ENCODE measurements around the gene RNPEPL1.

DNA sequence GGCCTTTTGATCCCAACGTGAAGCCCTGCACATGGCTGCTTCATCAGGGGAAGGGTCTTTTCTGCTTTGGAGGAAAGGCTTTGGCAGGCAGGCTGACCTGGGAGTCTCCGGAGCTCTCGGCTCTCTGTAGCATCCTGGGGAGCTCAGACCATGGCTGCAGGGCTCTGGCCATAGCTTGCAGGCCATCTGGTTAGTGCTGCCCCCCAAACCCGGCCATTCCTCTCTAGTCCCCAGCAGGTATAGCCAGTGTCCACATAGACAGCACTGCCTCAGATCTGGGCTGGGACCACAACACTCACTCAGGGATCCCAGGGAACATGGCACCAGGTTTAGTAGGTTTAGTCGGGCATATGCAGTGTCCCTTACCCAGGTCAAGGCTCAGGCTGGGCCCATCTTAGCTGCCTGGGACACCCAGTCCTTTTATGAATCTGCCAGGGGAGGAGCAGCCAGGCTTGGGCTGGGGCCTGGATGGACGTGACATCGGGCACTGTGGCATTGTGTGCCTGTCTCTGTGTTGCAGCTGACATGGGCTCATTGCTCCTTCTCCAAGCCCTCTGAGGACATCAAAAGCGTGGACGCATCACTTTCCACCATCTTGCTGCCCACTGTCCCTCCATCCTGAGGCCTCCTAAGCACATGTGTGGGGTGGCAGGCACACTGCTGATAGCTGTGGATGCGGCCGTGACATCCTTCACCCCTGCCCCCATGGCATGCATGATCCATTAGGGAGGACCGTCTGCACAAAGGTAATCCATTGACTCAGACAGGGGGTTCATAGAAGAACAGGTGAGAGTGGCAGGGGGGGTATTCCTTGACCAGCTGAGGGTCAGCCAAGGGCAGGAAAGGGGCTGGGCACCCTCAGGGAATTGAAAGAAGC lies 37.8 kb downstream of the RNPEPL1 start:
- TF ChIP-seq SPI1 (IDR thresholded peaks at IDR 0.05; ENCODE audit: borderline replicate concordance, low read depth) (no peak), GABPA (IDR thresholded peaks at IDR 0.05; ENCODE audit: low read depth) (no peak), POLR2AphosphoS5 (IDR thresholded peaks at IDR 0.05; ENCODE audit: low read depth) (no peak)
- TF ChIP-seq, protein P1, sequence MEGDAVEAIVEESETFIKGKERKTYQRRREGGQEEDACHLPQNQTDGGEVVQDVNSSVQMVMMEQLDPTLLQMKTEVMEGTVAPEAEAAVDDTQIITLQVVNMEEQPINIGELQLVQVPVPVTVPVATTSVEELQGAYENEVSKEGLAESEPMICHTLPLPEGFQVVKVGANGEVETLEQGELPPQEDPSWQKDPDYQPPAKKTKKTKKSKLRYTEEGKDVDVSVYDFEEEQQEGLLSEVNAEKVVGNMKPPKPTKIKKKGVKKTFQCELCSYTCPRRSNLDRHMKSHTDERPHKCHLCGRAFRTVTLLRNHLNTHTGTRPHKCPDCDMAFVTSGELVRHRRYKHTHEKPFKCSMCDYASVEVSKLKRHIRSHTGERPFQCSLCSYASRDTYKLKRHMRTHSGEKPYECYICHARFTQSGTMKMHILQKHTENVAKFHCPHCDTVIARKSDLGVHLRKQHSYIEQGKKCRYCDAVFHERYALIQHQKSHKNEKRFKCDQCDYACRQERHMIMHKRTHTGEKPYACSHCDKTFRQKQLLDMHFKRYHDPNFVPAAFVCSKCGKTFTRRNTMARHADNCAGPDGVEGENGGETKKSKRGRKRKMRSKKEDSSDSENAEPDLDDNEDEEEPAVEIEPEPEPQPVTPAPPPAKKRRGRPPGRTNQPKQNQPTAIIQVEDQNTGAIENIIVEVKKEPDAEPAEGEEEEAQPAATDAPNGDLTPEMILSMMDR (IDR thresholded peaks at IDR 0.05; ENCODE audit: insufficient read depth, low read length), result no peak
- TF ChIP-seq, protein P2, sequence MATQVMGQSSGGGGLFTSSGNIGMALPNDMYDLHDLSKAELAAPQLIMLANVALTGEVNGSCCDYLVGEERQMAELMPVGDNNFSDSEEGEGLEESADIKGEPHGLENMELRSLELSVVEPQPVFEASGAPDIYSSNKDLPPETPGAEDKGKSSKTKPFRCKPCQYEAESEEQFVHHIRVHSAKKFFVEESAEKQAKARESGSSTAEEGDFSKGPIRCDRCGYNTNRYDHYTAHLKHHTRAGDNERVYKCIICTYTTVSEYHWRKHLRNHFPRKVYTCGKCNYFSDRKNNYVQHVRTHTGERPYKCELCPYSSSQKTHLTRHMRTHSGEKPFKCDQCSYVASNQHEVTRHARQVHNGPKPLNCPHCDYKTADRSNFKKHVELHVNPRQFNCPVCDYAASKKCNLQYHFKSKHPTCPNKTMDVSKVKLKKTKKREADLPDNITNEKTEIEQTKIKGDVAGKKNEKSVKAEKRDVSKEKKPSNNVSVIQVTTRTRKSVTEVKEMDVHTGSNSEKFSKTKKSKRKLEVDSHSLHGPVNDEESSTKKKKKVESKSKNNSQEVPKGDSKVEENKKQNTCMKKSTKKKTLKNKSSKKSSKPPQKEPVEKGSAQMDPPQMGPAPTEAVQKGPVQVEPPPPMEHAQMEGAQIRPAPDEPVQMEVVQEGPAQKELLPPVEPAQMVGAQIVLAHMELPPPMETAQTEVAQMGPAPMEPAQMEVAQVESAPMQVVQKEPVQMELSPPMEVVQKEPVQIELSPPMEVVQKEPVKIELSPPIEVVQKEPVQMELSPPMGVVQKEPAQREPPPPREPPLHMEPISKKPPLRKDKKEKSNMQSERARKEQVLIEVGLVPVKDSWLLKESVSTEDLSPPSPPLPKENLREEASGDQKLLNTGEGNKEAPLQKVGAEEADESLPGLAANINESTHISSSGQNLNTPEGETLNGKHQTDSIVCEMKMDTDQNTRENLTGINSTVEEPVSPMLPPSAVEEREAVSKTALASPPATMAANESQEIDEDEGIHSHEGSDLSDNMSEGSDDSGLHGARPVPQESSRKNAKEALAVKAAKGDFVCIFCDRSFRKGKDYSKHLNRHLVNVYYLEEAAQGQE (IDR thresholded peaks at IDR 0.05; ENCODE audit: insufficient replicate concordance, low read depth), result no peak

All from HL-60 (cell line).